ENCODE results near the gene RARA.

GRCh38 chr17:40333781-40334448 is 24.9 kb downstream of the RARA start:
- TF ChIP-seq EP300 (IDR thresholded peaks at IDR 0.05) = no peak
- no peak for TF ChIP-seq CTCF (IDR thresholded peaks at IDR 0.05)
- no peak for TF ChIP-seq POLR2A (IDR thresholded peaks at IDR 0.05; ENCODE audit: low read depth)
- TF ChIP-seq POLR2AphosphoS5 (IDR thresholded peaks at IDR 0.05) = no peak
